HCT116 (cell line): Measurements from ENCODE around the gene TRABD.

Experiments used
- POLR2AphosphoS5 ChIP-seq: IDR thresholded peaks from 2 replicates; pipeline ENCODE4 v1.6.1; 2011; ENCODE audit warnings: mild to moderate bottlenecking, low read depth, low read length, moderate library complexity
- TF ChIP-seq, protein P1 (sequence below), 3 experiments: fragments of 200-600 bp in 1 of 3; sonication (generic) in 1 of 3; IDR thresholded peaks in 2 of 3; conservative IDR thresholded peaks in 1 of 3; 2 replicates each; pipeline ENCODE4 v1.5.1; 2012 to 2017; ENCODE audit warnings: low read depth in 2 of 3, low read length in 2 of 3, antibody characterized with exemption in 1 of 3, borderline replicate concordance in 1 of 3, control low read depth in 1 of 3, mild to moderate bottlenecking in 1 of 3, mixed read lengths in 1 of 3, mixed run types in 1 of 3, moderate library complexity in 1 of 3; ENCODE audit not compliant: insufficient read depth in 1 of 3

DNA sequence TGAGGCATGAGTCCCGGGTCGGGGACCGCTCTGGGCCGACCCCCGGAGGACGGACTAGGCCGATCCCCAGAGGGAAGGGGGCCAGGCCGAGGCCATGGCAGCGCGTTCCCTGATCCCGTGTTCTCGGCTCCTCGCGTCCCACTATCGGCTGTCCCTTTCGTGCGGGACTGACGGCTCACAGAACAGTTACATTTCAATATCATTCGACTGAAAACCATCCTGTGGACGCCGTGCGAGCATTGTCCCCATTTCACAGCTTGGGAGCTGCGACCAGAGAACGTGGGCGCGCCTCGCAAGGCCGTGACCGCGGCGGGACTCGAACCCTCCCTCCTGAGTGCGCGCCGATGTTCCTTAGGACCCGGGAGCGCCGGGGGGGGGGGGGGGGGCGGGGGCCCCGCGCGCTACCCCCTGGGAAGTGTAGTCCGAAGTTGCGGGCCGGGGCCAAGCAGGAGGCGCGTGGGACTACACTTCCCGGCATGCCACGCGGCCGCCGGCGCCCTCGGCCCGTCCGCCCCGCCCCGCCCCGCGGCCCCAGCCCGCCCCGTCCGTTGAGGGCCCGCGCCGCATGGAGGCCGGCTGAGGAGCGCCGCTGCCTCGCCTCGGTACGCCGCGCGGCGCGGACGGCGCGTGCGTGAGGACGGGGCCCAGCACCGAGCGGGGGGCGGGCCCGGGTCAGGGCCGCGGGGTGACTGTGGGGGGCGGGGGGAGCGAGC lies at the start of gene TRABD:
- TF ChIP-seq, protein P1, sequence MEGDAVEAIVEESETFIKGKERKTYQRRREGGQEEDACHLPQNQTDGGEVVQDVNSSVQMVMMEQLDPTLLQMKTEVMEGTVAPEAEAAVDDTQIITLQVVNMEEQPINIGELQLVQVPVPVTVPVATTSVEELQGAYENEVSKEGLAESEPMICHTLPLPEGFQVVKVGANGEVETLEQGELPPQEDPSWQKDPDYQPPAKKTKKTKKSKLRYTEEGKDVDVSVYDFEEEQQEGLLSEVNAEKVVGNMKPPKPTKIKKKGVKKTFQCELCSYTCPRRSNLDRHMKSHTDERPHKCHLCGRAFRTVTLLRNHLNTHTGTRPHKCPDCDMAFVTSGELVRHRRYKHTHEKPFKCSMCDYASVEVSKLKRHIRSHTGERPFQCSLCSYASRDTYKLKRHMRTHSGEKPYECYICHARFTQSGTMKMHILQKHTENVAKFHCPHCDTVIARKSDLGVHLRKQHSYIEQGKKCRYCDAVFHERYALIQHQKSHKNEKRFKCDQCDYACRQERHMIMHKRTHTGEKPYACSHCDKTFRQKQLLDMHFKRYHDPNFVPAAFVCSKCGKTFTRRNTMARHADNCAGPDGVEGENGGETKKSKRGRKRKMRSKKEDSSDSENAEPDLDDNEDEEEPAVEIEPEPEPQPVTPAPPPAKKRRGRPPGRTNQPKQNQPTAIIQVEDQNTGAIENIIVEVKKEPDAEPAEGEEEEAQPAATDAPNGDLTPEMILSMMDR (IDR thresholded peaks at IDR 0.05 in 2 of 3, conservative IDR thresholded peaks at IDR 0.05 in 1 of 3; ENCODE audit: borderline replicate concordance in 1 of 3, insufficient read depth in 1 of 3, low read depth in 2 of 3, low read length in 2 of 3) = no peak
- peak; percentile 33; the same call in 1 of the 2 replicates for TF ChIP-seq POLR2AphosphoS5
